K562 (cell line): Measurements from ENCODE around the gene PCBP3. TPM values are rescaled to one million over a fixed set of nuclear protein-coding genes. Genes with fewer than 3 reads are reported as not detected.

Experiments used
- ATAC-seq: fragments of 200-7000 bp; cut with Tn5 transposase; 3 replicates; pipeline ENCODE4 v1.9.1; 2020; ENCODE audit warnings: moderate library complexity
- BruUV-seq: library from RNA; stranded (reverse); fragments of 400-500 nt; replicated peaks from 2 replicates; lab custom pipeline; 2021; lab: Mats Ljungman, UMichigan
- CTCF ChIA-PET: fragments of 300-600 bp; formaldehyde crosslinking; extraction: SDS; loops from one replicate; lab custom pipeline; 2021; ENCODE audit warnings: low intra/inter-chr PET ratio; lab: Yijun Ruan, JAX
- POLR2A ChIA-PET: fragments of 300-600, 350-650 bp; sonication (Branson Sonifier 250); formaldehyde crosslinking; extraction: SDS; loops from one replicate; lab custom pipeline; 2021; ENCODE audit warnings: antibody characterized with exemption, inconsistent platforms; lab: Yijun Ruan, JAX
- DNase-seq, 4 experiments: peaks; one replicate each; pipeline versions ENCODE4 v3.0.0 to v3.0.0-alpha.2; 2011 to 2018; ENCODE audit warnings: low spot score in 3 of 4, mixed read lengths in 3 of 4; ENCODE audit errors: extremely low read depth in 1 of 4
- FAIRE-seq: peaks from 2 replicates; lab custom pipeline; 2011; peaks lifted over from hg19 to GRCh38; lab: Jason Lieb, UNC
- H2AFZ ChIP-seq: 2 replicates; pipeline ENCODE4 v1.6.0; 2011; ENCODE audit warnings: low read depth, low read length, control low read depth, inconsistent platforms
- H3K27ac ChIP-seq: fragments of 200-600 bp; 3 replicates; pipeline ENCODE4 v1.8.0; 2011; ENCODE audit warnings: low read depth, mild to moderate bottlenecking, control low read depth, inconsistent platforms, low read length, moderate library complexity, mixed read lengths; ENCODE audit errors: extremely low read depth
- H3K27me3 ChIP-seq, 2 experiments: fragments of 300-600 bp in 1 of 2; 2 replicates in 1 of 2; 3 replicates in 1 of 2; pipeline versions ENCODE4 v1.6.0 to v1.8.0; 2011; ENCODE audit warnings: inconsistent platforms in 2 of 2, low read length in 2 of 2, mild to moderate bottlenecking in 1 of 2, mixed read lengths in 1 of 2, moderate library complexity in 1 of 2; ENCODE audit not compliant: control insufficient read depth in 2 of 2, insufficient read depth in 2 of 2
- H3K36me3 ChIP-seq: fragments of 300-600 bp; 3 replicates; pipeline ENCODE4 v1.8.0; 2011; ENCODE audit warnings: mild to moderate bottlenecking, low read length, inconsistent platforms; ENCODE audit not compliant: control insufficient read depth, insufficient read depth
- H3K4me1 ChIP-seq, 2 experiments: fragments of 200-600 bp in 1 of 2; replicated peaks in 1 of 2; 2 replicates in 1 of 2; 3 replicates in 1 of 2; pipeline versions ENCODE4 v1.5.1 to v1.8.0; 2011; ENCODE audit warnings: inconsistent platforms in 2 of 2, low read length in 2 of 2, mild to moderate bottlenecking in 1 of 2, mixed read lengths in 1 of 2, moderate library complexity in 1 of 2; ENCODE audit not compliant: control insufficient read depth in 2 of 2, insufficient read depth in 2 of 2
- H3K4me2 ChIP-seq: 2 replicates; pipeline ENCODE4 v1.6.1; 2011; ENCODE audit warnings: low read length, control low read depth, inconsistent platforms, mixed read lengths; ENCODE audit not compliant: insufficient read depth
- H3K4me3 ChIP-seq: fragments of 200-600 bp; sonication (generic), shearing (Covaris generic); 2 replicates; pipeline ENCODE4 v1.5.1; 2016; ENCODE audit warnings: control low read depth, inconsistent platforms
- H3K79me2 ChIP-seq: fragments of 200-600 bp; 3 replicates; pipeline ENCODE4 v1.8.0; 2011; ENCODE audit warnings: low read length, inconsistent platforms; ENCODE audit not compliant: control insufficient read depth, insufficient read depth
- H3K9ac ChIP-seq, 2 experiments: 2 replicates each; pipeline versions ENCODE4 v1.6.0 to v1.6.1; 2011; ENCODE audit warnings: low read depth in 2 of 2, low read length in 2 of 2, control low read depth in 1 of 2, inconsistent platforms in 1 of 2, mild to moderate bottlenecking in 1 of 2, mixed read lengths in 1 of 2; ENCODE audit not compliant: insufficient read depth in 1 of 2
- H3K9me1 ChIP-seq: one replicate; pipeline ENCODE4 v1.6.0; 2011; ENCODE audit warnings: inconsistent platforms, mild to moderate bottlenecking, low read length, moderate library complexity; ENCODE audit not compliant: control insufficient read depth, insufficient read depth
- H3K9me3 ChIP-seq: replicated peaks from 2 replicates; pipeline ENCODE4 v1.5.1; 2011; ENCODE audit warnings: low read depth, low read length, inconsistent platforms; ENCODE audit not compliant: control insufficient read depth, insufficient read depth
- H4K20me1 ChIP-seq: replicated peaks from 2 replicates; pipeline ENCODE4 v1.6.1; 2011; ENCODE audit warnings: low read length, inconsistent platforms, mixed read lengths; ENCODE audit not compliant: control insufficient read depth, insufficient read depth
- ARID1B ChIP-seq: fragments of 450-650 bp; IDR thresholded peaks from 2 replicates; pipeline ENCODE4 v1.6.1; 2016; ENCODE audit warnings: antibody characterized with exemption, mild to moderate bottlenecking, inconsistent platforms
- ELK1 ChIP-seq: sonication (generic); formaldehyde crosslinking; IDR thresholded peaks from 2 replicates; pipeline ENCODE4 v1.8.1; 2022; ENCODE audit warnings: missing genetic modification reagents
- GATAD2B ChIP-seq: fragments of 450-650 bp; IDR thresholded peaks from 2 replicates; pipeline ENCODE4 v1.6.1; 2017; ENCODE audit warnings: mild to moderate bottlenecking, borderline replicate concordance
- NFIC ChIP-seq: fragments of 450-650 bp; IDR thresholded peaks from 2 replicates; pipeline ENCODE4 v1.6.1; 2017; ENCODE audit warnings: mild to moderate bottlenecking, inconsistent platforms
- NFIX ChIP-seq: fragments of 250-450 bp; sonication (Bioruptor Pico); IDR thresholded peaks from 2 replicates; pipeline ENCODE4 v1.4.0; 2020; ENCODE audit warnings: low read depth, mild to moderate bottlenecking, moderate library complexity
- PRMT5 ChIP-seq: sonication (generic); formaldehyde crosslinking; IDR thresholded peaks from 2 replicates; pipeline ENCODE4 v1.5.0; 2020; ENCODE audit warnings: missing genetic modification reagents
- SETDB1 ChIP-seq: IDR thresholded peaks from one replicate; pipeline ENCODE4 v1.6.1; 2012; ENCODE audit warnings: low read length, control low read depth, inconsistent platforms
- SOX6 ChIP-seq: fragments of 450-650 bp; IDR thresholded peaks from 2 replicates; pipeline ENCODE4 v1.6.1; 2014; ENCODE audit warnings: mild to moderate bottlenecking
- TCF3 ChIP-seq: sonication (generic); formaldehyde crosslinking; IDR thresholded peaks from 2 replicates; pipeline ENCODE4 v1.4.0; 2020; ENCODE audit warnings: mild to moderate bottlenecking, missing genetic modification reagents
- ZNF282 ChIP-seq: sonication (generic); formaldehyde crosslinking; IDR thresholded peaks from 2 replicates; pipeline ENCODE4 v1.8.1; 2023; ENCODE audit warnings: missing genetic modification reagents
- WGBS: fragments of 100-300 bp; shearing (Covaris generic); methylation state at CpG from one replicate; pipeline ENCODE4 v1.1.6; 2016; ENCODE audit warnings: low coverage, mixed read lengths; ENCODE audit not compliant: insufficient coverage; ENCODE audit errors: missing lambda C conversion rate; 5-methylcytosine and 5-hydroxymethylcytosine counted together
- in situ Hi-C: fragments of 300-500 bp; cut with MboI; formaldehyde crosslinking; loops from 4 replicates; pipeline ENCODE4 v1.15.0; 2018; ENCODE audit warnings: inconsistent platforms, mixed read lengths
- intact Hi-C: fragments of 100-400 bp; cut with micrococcal nuclease; formaldehyde crosslinking; loops from 2 replicates; pipeline ENCODE4 v1.14.2; 2022
- polyA plus RNA-seq, 8 experiments: library from polyadenylated mRNA; depleted of rRNA in 4 of 8; stranded (reverse) in 5 of 8; unstranded in 3 of 8; fragments of >200 nt; fragmentation: Nextera tagmentation in 2 of 8; fragmentation: Illumina TruSeq in 1 of 8; extraction: Ambion mirVana in 2 of 8; extraction: Trizol in 1 of 8; gene quantifications; 2 replicates each; pipeline versions ENCODE4 v1.2.1 to v1.2.3, GENCODE V29; 2011 to 2014; ENCODE audit warnings: inconsistent platforms in 1 of 8, missing spikeins in 1 of 8
- total RNA-seq, 7 experiments: library from RNA; depleted of rRNA in 6 of 7; stranded (reverse); fragments of >200 nt in 6 of 7; fragmentation: Illumina TruSeq in 2 of 7; extraction: Trizol in 2 of 7; gene quantifications; 2 replicates each; pipeline versions ENCODE4 v1.2.1 to v1.2.3, GENCODE V29; 2011 to 2021; ENCODE audit warnings: low replicate concordance in 1 of 7

PCBP3 gene
- total and polyA plus RNA-seq, 9 of the 15 experiments (the other 6 are each of a cell fraction or from before 2014, with no cell fraction given): 0.18 TPM; not detected in 8

GRCh38 chr21:45910155-45910547, 266.6 kb downstream of the PCBP3 start:
- Histone ChIP-seq H3K79me2 (no peaks in the 10 kb centered on the region), H3K9me3 (no peaks in the 10 kb centered on the region), H3K4me3 (no peak overlapping the region), H3K4me2 (no peak overlapping the region), H2AFZ (no peak overlapping the region), H3K27ac (no peak overlapping the region), H3K9ac (no peak overlapping the region), H3K27me3 (peaks cover 57 to 78% of the 10 kb centered on the region in 2 experiments), H3K4me1 (peaks cover 0 to 18% of the 10 kb centered on the region in 2 experiments; a peak in 2 of 5 replicates), H3K36me3 (no peaks in the 10 kb centered on the region), H3K9me1 (no peaks in the 10 kb centered on the region), H4K20me1 (peaks cover 5% of the 10 kb centered on the region; the same call in 1 of the 2 replicates)
- 0% methylated on average over 3 of the region's 5 CpGs for WGBS
- no peak for FAIRE-seq
- in situ Hi-C loops: no loop called here
- DNase-seq: no peak
- intact Hi-C loops: no loop called here
- ChIA-PET POLR2A (no interaction called here), CTCF (no interaction called here)
- no peak for ATAC-seq
- BruUV-seq: no TSS peak
- TF ChIP-seq SOX6: no peak
- TF ChIP-seq PRMT5 (CRISPR knock-in tag): no peak

GRCh38 chr21:45910548-45911221, 267.2 kb downstream of the PCBP3 start:
- Histone ChIP-seq H3K9me3 (no peaks in the 10 kb centered on the region), H3K9me1 (no peaks in the 10 kb centered on the region), H2AFZ (no peak overlapping the region), H3K79me2 (no peaks in the 10 kb centered on the region), H3K27me3 (peaks cover 54 to 78% of the 10 kb centered on the region in 2 experiments), H3K4me2 (no peak overlapping the region), H3K4me1 (peaks cover 0 to 18% of the 10 kb centered on the region in 2 experiments; a peak in 2 of 5 replicates), H3K9ac (no peak overlapping the region; a peak in 1 of 4 replicates), H3K36me3 (no peaks in the 10 kb centered on the region), H4K20me1 (peaks cover 5% of the 10 kb centered on the region; the same call in 1 of the 2 replicates), H3K27ac (no peak overlapping the region), H3K4me3 (no peak overlapping the region)
- ChIA-PET CTCF (no interaction called here), POLR2A (no interaction called here)
- TF ChIP-seq TCF3 (CRISPR knock-in tag): no peak
- no peak for TF ChIP-seq SETDB1
- no peak for TF ChIP-seq ZNF282 (CRISPR knock-in tag)
- no peak for TF ChIP-seq ELK1 (CRISPR knock-in tag)
- TF ChIP-seq GATAD2B: no peak
- TF ChIP-seq NFIC: peak; percentile 92
- TF ChIP-seq NFIX (CRISPR knock-in tag): peak; percentile 58
- TF ChIP-seq ARID1B: no peak
- in situ Hi-C loops: no loop called here
- FAIRE-seq: no peak
- no peak for DNase-seq
- BruUV-seq: no TSS peak
- 18% methylated on average over 28 of the region's 28 CpGs for WGBS
- intact Hi-C loops: no loop called here
- ATAC-seq: no peak
